Mesenchymal stem cell (in vitro differentiated cells and primary cell): ENCODE results near the gene GPR158.

Experiments
- DNase-seq: peaks from one replicate; pipeline ENCODE4 v3.0.0-alpha.2; 2013
- H2AFZ ChIP-seq: one replicate; pipeline ENCODE4 v1.6.1; 2013; ENCODE audit warnings: low read depth, mild to moderate bottlenecking, control low read depth, inconsistent platforms, low read length, moderate library complexity
- H2AK5ac ChIP-seq: 2 replicates; pipeline ENCODE4 v1.6.1; 2013; ENCODE audit warnings: low read length, moderate library complexity, mild to moderate bottlenecking, inconsistent platforms; ENCODE audit not compliant: severe bottlenecking
- H2BK120ac ChIP-seq: one replicate; pipeline ENCODE4 v1.6.1; 2013; ENCODE audit warnings: low read depth, mild to moderate bottlenecking, inconsistent platforms, low read length, moderate library complexity
- H2BK12ac ChIP-seq, 2 experiments: one replicate each; pipeline ENCODE4 v1.6.1; 2013; ENCODE audit warnings: inconsistent platforms in 2 of 2, low read length in 2 of 2, mild to moderate bottlenecking in 2 of 2, moderate library complexity in 2 of 2, control low read depth in 1 of 2
- H2BK15ac ChIP-seq: one replicate; pipeline ENCODE4 v1.6.1; 2013; ENCODE audit warnings: mild to moderate bottlenecking, low read depth, inconsistent platforms; ENCODE audit not compliant: poor library complexity, severe bottlenecking
- H2BK5ac ChIP-seq: 2 replicates; pipeline ENCODE4 v1.6.1; 2013; ENCODE audit warnings: low read depth, mild to moderate bottlenecking, low read length, control low read depth, inconsistent platforms; ENCODE audit not compliant: poor library complexity, severe bottlenecking
- H3K14ac ChIP-seq, 2 experiments: one replicate each; pipeline ENCODE4 v1.6.1; 2013; ENCODE audit warnings: inconsistent platforms in 2 of 2, low read length in 2 of 2, control low read depth in 1 of 2, mild to moderate bottlenecking in 1 of 2, moderate library complexity in 1 of 2
- H3K18ac ChIP-seq, 2 experiments: one replicate each; pipeline ENCODE4 v1.6.1; 2013; ENCODE audit warnings: inconsistent platforms in 2 of 2, low read length in 2 of 2, control low read depth in 1 of 2, low read depth in 1 of 2, mild to moderate bottlenecking in 1 of 2
- H3K23ac ChIP-seq, 2 experiments: one replicate each; pipeline ENCODE4 v1.6.1; 2013; ENCODE audit warnings: inconsistent platforms in 2 of 2, low read length in 2 of 2, mild to moderate bottlenecking in 2 of 2, moderate library complexity in 2 of 2, control low read depth in 1 of 2
- H3K27ac ChIP-seq: 2 replicates; pipeline ENCODE4 v1.5.1; 2013; ENCODE audit warnings: mild to moderate bottlenecking, moderate library complexity, low read length, control low read depth, inconsistent platforms; ENCODE audit not compliant: poor library complexity, severe bottlenecking
- H3K27me3 ChIP-seq, 2 experiments: 2 replicates each; pipeline versions ENCODE4 v1.6.1 to v1.7.0; 2013; ENCODE audit warnings: low read length in 2 of 2, mild to moderate bottlenecking in 2 of 2, moderate library complexity in 2 of 2, control low read depth in 1 of 2, inconsistent platforms in 1 of 2; ENCODE audit not compliant: control insufficient read depth in 1 of 2, insufficient read depth in 1 of 2
- H3K36me3 ChIP-seq, 2 experiments: 2 replicates each; pipeline versions ENCODE4 v1.6.1 to v1.7.0; 2013; ENCODE audit warnings: low read length in 2 of 2, control low read depth in 1 of 2, inconsistent platforms in 1 of 2, low read depth in 1 of 2, mild to moderate bottlenecking in 1 of 2; ENCODE audit not compliant: insufficient read depth in 2 of 2, control insufficient read depth in 1 of 2
- H3K4ac ChIP-seq, 2 experiments: one replicate each; pipeline ENCODE4 v1.6.1; 2013; ENCODE audit warnings: inconsistent platforms in 2 of 2, low read length in 2 of 2, mild to moderate bottlenecking in 2 of 2, moderate library complexity in 2 of 2, control low read depth in 1 of 2, low read depth in 1 of 2
- H3K4me1 ChIP-seq: 2 replicates; pipeline ENCODE4 v1.6.1; 2013; ENCODE audit warnings: low read depth, low read length, control low read depth; ENCODE audit not compliant: control insufficient read depth, insufficient read depth
- H3K4me2 ChIP-seq: 2 replicates; pipeline ENCODE4 v1.6.1; 2013; ENCODE audit warnings: low read length, mild to moderate bottlenecking, inconsistent platforms; ENCODE audit not compliant: poor library complexity, severe bottlenecking
- H3K4me3 ChIP-seq, 2 experiments: 2 replicates each; pipeline versions ENCODE4 v1.5.1 to v1.7.0; 2013; ENCODE audit warnings: low read length in 2 of 2, mild to moderate bottlenecking in 2 of 2, control low read depth in 1 of 2, low read depth in 1 of 2; ENCODE audit not compliant: insufficient read depth in 1 of 2
- H3K79me1 ChIP-seq: replicated peaks from 2 replicates; pipeline ENCODE4 v1.6.1; 2013; ENCODE audit warnings: mild to moderate bottlenecking, control low read depth, low read length, inconsistent platforms; ENCODE audit not compliant: poor library complexity, severe bottlenecking
- H3K9ac ChIP-seq: 2 replicates; pipeline ENCODE4 v1.7.0; 2013; ENCODE audit warnings: mild to moderate bottlenecking, low read length, moderate library complexity
- H3K9me3 ChIP-seq: 2 replicates; pipeline ENCODE4 v1.7.0; 2013; ENCODE audit warnings: mild to moderate bottlenecking, low read length; ENCODE audit not compliant: control insufficient read depth
- H4K8ac ChIP-seq: one replicate; pipeline ENCODE4 v1.6.1; 2013; ENCODE audit warnings: inconsistent platforms, mild to moderate bottlenecking, low read length, moderate library complexity
- H4K91ac ChIP-seq: one replicate; pipeline ENCODE4 v1.6.1; 2013; ENCODE audit warnings: mild to moderate bottlenecking, low read length, inconsistent platforms
- WGBS: methylation state at CpG from one replicate; pipeline ENCODE4 v1.1.7; 2013; ENCODE audit warnings: mixed read lengths; 5-methylcytosine and 5-hydroxymethylcytosine counted together

Gene GPR158

DNA sequence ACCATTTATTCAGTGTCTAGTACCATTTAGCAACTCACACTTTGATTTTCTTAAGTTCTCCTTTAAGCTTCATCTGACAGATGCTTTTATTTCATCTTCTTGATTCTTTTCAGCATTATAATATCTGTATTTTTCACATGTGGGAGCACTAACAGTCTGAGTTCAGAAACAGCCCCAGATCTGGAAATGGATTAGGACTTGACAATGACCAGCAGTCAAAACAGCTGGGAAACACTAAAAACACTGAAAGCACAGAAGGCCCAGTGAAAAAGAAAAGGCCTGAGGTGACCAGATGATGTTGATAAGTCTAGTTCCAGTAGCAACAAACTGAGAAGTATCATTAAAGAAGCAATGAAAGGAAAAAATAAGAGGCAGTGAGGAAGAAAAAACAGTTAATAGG lies 454.5 kb downstream of the GPR158 start:
- Histone ChIP-seq H3K36me3 (no peaks in the 10 kb centered on the region), H2AK5ac (no peak overlapping the region), H3K4me2 (no peak overlapping the region), H3K27ac (no peak overlapping the region), H2BK12ac (no peak overlapping the region), H3K4ac (no peak overlapping the region), H3K9ac (no peak overlapping the region), H2BK120ac (no peak overlapping the region), H2BK15ac (no peak overlapping the region), H2AFZ (no peak overlapping the region), H3K18ac (no peak overlapping the region), H3K27me3 (no peaks in the 10 kb centered on the region), H2BK5ac (no peak overlapping the region), H3K14ac (no peak overlapping the region), H4K91ac (no peak overlapping the region), H3K4me3 (no peak overlapping the region), H4K8ac (no peak overlapping the region), H3K79me1 (no peaks in the 10 kb centered on the region), H3K9me3 (no peaks in the 10 kb centered on the region), H3K23ac (no peak overlapping the region), H3K4me1 (no peaks in the 10 kb centered on the region)
- DNase-seq: no peak

DNA sequence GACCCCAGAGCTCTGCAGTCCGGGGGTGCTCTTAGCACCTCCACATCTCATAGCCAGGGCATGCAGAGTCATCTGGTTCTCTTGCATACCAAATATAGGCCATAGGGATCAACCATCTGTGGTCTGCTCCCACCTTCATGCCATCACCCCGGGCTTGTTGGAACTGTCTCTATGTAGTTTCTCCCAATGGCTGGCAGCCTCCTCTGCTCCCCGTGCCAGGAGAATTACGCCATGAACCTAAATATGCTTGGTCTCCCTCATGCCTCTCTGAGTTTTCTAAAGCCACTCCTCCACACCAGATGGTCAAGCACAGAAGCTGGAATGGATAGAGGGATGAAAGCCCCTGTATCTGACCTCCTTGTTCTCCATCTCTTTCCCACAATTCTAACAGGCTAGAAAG lies 456.7 kb downstream of the GPR158 start:
- Histone ChIP-seq H3K27ac (no peak overlapping the region), H3K23ac (no peak overlapping the region), H2BK5ac (no peak overlapping the region), H2BK120ac (no peak overlapping the region), H2AK5ac (no peak overlapping the region), H3K14ac (no peak overlapping the region), H3K9ac (no peak overlapping the region), H3K4me2 (no peak overlapping the region), H3K4ac (no peak overlapping the region), H3K18ac (no peak overlapping the region), H3K36me3 (no peaks in the 10 kb centered on the region), H3K4me1 (no peaks in the 10 kb centered on the region), H3K27me3 (no peaks in the 10 kb centered on the region), H2BK15ac (no peak overlapping the region), H3K9me3 (no peaks in the 10 kb centered on the region), H3K79me1 (no peaks in the 10 kb centered on the region), H4K8ac (no peak overlapping the region), H3K4me3 (no peak overlapping the region), H2BK12ac (no peak overlapping the region), H2AFZ (no peak overlapping the region), H4K91ac (no peak overlapping the region)
- no peak for DNase-seq
- WGBS: 63% methylated on average over 4 of the region's 4 CpGs

- H2BK120ac ChIP-seq: no peak overlapping the region
- H3K9ac ChIP-seq: no peak overlapping the region
- DNase-seq: no peak
- no peaks in the 10 kb centered on the region for H3K27me3 ChIP-seq
- H2BK12ac ChIP-seq: no peak overlapping the region
- H3K4me1 ChIP-seq: no peaks in the 10 kb centered on the region
- no peaks in the 10 kb centered on the region for H3K9me3 ChIP-seq
- no peaks in the 10 kb centered on the region for H3K36me3 ChIP-seq
- no peak overlapping the region for H3K4me2 ChIP-seq
- no peak overlapping the region for H3K23ac ChIP-seq
- H2BK5ac ChIP-seq: no peak overlapping the region
- H3K4me3 ChIP-seq: no peak overlapping the region
- no peak overlapping the region for H2AK5ac ChIP-seq
- H2AFZ ChIP-seq: no peak overlapping the region
- H3K27ac ChIP-seq: no peak overlapping the region
- H2BK15ac ChIP-seq: no peak overlapping the region
- no peak overlapping the region for H3K14ac ChIP-seq
- no peaks in the 10 kb centered on the region for H3K79me1 ChIP-seq
- no peak overlapping the region for H3K18ac ChIP-seq
- 82% methylated on average over 2 of the region's 5 CpGs for WGBS
- no peak overlapping the region for H3K4ac ChIP-seq
- H4K91ac ChIP-seq: no peak overlapping the region
- no peak overlapping the region for H4K8ac ChIP-seq
These were observed 458.0 kb downstream of the GPR158 start for GRCh38 chr10:25632802-25633201.

DNA sequence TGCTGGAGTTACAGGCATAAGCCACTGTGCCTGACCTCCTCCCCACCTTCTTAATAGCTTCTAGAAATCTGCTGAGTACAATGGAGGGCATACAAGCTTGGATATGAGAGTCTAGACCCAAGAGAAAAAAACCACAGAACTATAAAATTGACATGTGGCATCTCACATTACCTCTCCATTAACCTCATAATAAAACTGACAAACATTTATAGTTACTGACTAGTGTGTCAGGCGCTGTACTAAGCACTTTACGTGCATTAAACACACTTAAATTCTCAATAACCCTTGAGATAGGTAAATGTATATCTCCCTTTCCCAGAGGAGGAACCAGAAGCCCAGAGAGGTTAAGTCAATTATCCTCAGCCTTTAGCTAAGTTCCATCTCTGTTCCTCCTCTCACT lies 458.7 kb downstream of the GPR158 start:
- no peak overlapping the region for H2AK5ac ChIP-seq
- no peak overlapping the region for H2AFZ ChIP-seq
- no peak overlapping the region for H3K4me2 ChIP-seq
- H3K4me1 ChIP-seq: no peaks in the 10 kb centered on the region
- H2BK5ac ChIP-seq: no peak overlapping the region
- no peak overlapping the region for H3K23ac ChIP-seq
- no peak overlapping the region for H4K8ac ChIP-seq
- H3K4ac ChIP-seq: no peak overlapping the region
- H3K27ac ChIP-seq: no peak overlapping the region
- H3K9ac ChIP-seq: no peak overlapping the region
- no peak overlapping the region for H3K14ac ChIP-seq
- H2BK15ac ChIP-seq: no peak overlapping the region
- no peak for DNase-seq
- H3K9me3 ChIP-seq: no peaks in the 10 kb centered on the region
- H3K18ac ChIP-seq: no peak overlapping the region
- no peak overlapping the region for H3K4me3 ChIP-seq
- no peak overlapping the region for H4K91ac ChIP-seq
- no peaks in the 10 kb centered on the region for H3K36me3 ChIP-seq
- H3K79me1 ChIP-seq: no peaks in the 10 kb centered on the region
- no peak overlapping the region for H2BK12ac ChIP-seq
- 80% methylated on average over 2 of the region's 2 CpGs for WGBS
- H3K27me3 ChIP-seq: no peaks in the 10 kb centered on the region
- H2BK120ac ChIP-seq: no peak overlapping the region
